IMR-90 (cell line): ENCODE measurements around the gene C14orf93. TPM values are rescaled to one million over a fixed set of nuclear protein-coding genes. Genes with fewer than 3 reads are reported as not detected.

Experiments
- ATAC-seq: fragments of 200-7000 bp; cut with Tn5 transposase; 2 replicates; pipeline ENCODE4 v1.9.1; 2020; ENCODE audit warnings: low read depth, mild to moderate bottlenecking, moderate library complexity
- BruUV-seq: library from RNA; stranded (reverse); fragments of 400-500 nt; replicated peaks from 2 replicates; lab custom pipeline; 2021; lab: Mats Ljungman, UMichigan
- CTCF ChIA-PET: fragments of 300-600 bp; formaldehyde crosslinking; extraction: SDS; loops from one replicate; lab custom pipeline; 2021; ENCODE audit warnings: antibody characterized with exemption; lab: Yijun Ruan, JAX
- POLR2A ChIA-PET: fragments of 300-600 bp; sonication (Branson Sonifier 250); formaldehyde crosslinking; loops from one replicate; lab custom pipeline; 2022; ENCODE audit warnings: antibody characterized with exemption; ENCODE audit not compliant: unreplicated experiment; lab: Charles Lee
- DNase-seq: peaks from one replicate; pipeline ENCODE4 v3.0.0; 2013
- H2AFZ ChIP-seq: replicated peaks from 2 replicates; pipeline ENCODE3; 2013; ENCODE audit warnings: low read length, mild to moderate bottlenecking; ENCODE audit not compliant: poor library complexity
- H2AK5ac ChIP-seq: 2 replicates; pipeline ENCODE4 v1.6.1; 2013; ENCODE audit warnings: low read depth, low read length, inconsistent platforms
- H2AK9ac ChIP-seq: replicated peaks from 2 replicates; pipeline ENCODE3; 2013; ENCODE audit warnings: mild to moderate bottlenecking, low read depth, low read length, moderate library complexity; ENCODE audit not compliant: poor library complexity
- H2BK120ac ChIP-seq: 2 replicates; pipeline ENCODE4 v1.6.1; 2013; ENCODE audit warnings: low read depth, low read length, inconsistent platforms
- H2BK15ac ChIP-seq: 3 replicates; pipeline ENCODE4 v1.6.1; 2013; ENCODE audit warnings: low read depth, low read length, inconsistent platforms
- H2BK20ac ChIP-seq: 2 replicates; pipeline ENCODE4 v1.6.1; 2013; ENCODE audit warnings: low read depth, mild to moderate bottlenecking, inconsistent platforms, low read length, moderate library complexity
- H2BK5ac ChIP-seq: 2 replicates; pipeline ENCODE4 v1.6.1; 2013; ENCODE audit warnings: mild to moderate bottlenecking, low read depth, low read length, inconsistent platforms; ENCODE audit not compliant: poor library complexity, severe bottlenecking
- H3K14ac ChIP-seq: replicated peaks from 2 replicates; pipeline ENCODE4 v1.6.1; 2013; ENCODE audit warnings: low read depth, low read length, inconsistent platforms
- H3K18ac ChIP-seq: 2 replicates; pipeline ENCODE4 v1.6.1; 2013; ENCODE audit warnings: low read depth, low read length, control low read depth
- H3K23ac ChIP-seq: 2 replicates; pipeline ENCODE4 v1.6.1; 2013; ENCODE audit warnings: low read depth, low read length, inconsistent platforms
- H3K27ac ChIP-seq: 2 replicates; pipeline ENCODE4 v1.5.1; 2013; ENCODE audit warnings: mild to moderate bottlenecking, control low read depth, low read length; ENCODE audit not compliant: insufficient read depth
- H3K27me3 ChIP-seq: 2 replicates; pipeline ENCODE4 v1.6.1; 2013; ENCODE audit warnings: low read length; ENCODE audit not compliant: control insufficient read depth, insufficient read depth
- H3K36me3 ChIP-seq: 2 replicates; pipeline ENCODE4 v1.6.1; 2013; ENCODE audit warnings: low read length, mixed read lengths; ENCODE audit not compliant: control insufficient read depth, insufficient read depth
- H3K4ac ChIP-seq: 2 replicates; pipeline ENCODE4 v1.6.1; 2013; ENCODE audit warnings: low read depth, low read length, inconsistent platforms
- H3K4me1 ChIP-seq: 2 replicates; pipeline ENCODE4 v1.6.1; 2013; ENCODE audit warnings: low read length, mixed read lengths; ENCODE audit not compliant: control insufficient read depth, insufficient read depth
- H3K4me2 ChIP-seq: 2 replicates; pipeline ENCODE4 v1.6.1; 2013; ENCODE audit warnings: low read depth, mild to moderate bottlenecking, control low read depth, low read length, moderate library complexity
- H3K4me3 ChIP-seq: 2 replicates; pipeline ENCODE4 v1.5.1; 2013; ENCODE audit warnings: low read depth, mild to moderate bottlenecking, control low read depth, low read length, moderate library complexity; ENCODE audit not compliant: insufficient read depth
- H3K56ac ChIP-seq: 2 replicates; pipeline ENCODE4 v1.6.1; 2013; ENCODE audit warnings: low read length, inconsistent platforms; ENCODE audit not compliant: insufficient read depth; ENCODE audit errors: extremely low read depth
- H3K79me1 ChIP-seq, 2 experiments: 2 replicates each; pipeline ENCODE4 v1.6.1; 2013; ENCODE audit warnings: low read length in 2 of 2, inconsistent platforms in 1 of 2, low read depth in 1 of 2
- H3K9ac ChIP-seq: 2 replicates; pipeline ENCODE4 v1.6.1; 2013; ENCODE audit warnings: low read depth, low read length, control low read depth
- H3K9me1 ChIP-seq: 2 replicates; pipeline ENCODE4 v1.6.1; 2013; ENCODE audit warnings: low read length, inconsistent platforms; ENCODE audit not compliant: insufficient read depth
- H3K9me3 ChIP-seq: 2 replicates; pipeline ENCODE4 v1.6.1; 2013; ENCODE audit warnings: low read length; ENCODE audit not compliant: control insufficient read depth, insufficient read depth
- H4K20me1 ChIP-seq: 2 replicates; pipeline ENCODE4 v1.6.1; 2013; ENCODE audit warnings: low read length, inconsistent platforms; ENCODE audit not compliant: insufficient read depth
- H4K5ac ChIP-seq: 2 replicates; pipeline ENCODE4 v1.6.1; 2013; ENCODE audit warnings: mild to moderate bottlenecking, low read depth, low read length, control low read depth
- H4K8ac ChIP-seq, 2 experiments: 2 replicates each; pipeline ENCODE4 v1.6.1; 2013; ENCODE audit warnings: low read depth in 2 of 2, low read length in 2 of 2, control low read depth in 1 of 2, inconsistent platforms in 1 of 2
- H4K91ac ChIP-seq: 2 replicates; pipeline ENCODE4 v1.6.1; 2013; ENCODE audit warnings: low read depth, low read length, inconsistent platforms; ENCODE audit not compliant: insufficient read depth
- BHLHE40 ChIP-seq: fragments of 150-350 bp; IDR thresholded peaks from 2 replicates; pipeline ENCODE4 v1.6.1; 2016; ENCODE audit warnings: mild to moderate bottlenecking, low read depth, low read length
- CEBPB ChIP-seq: IDR thresholded peaks from 2 replicates; pipeline ENCODE4 v1.6.1; 2012; ENCODE audit warnings: low read depth, low read length, improper control_type of control experiment
- CHD1 ChIP-seq: IDR thresholded peaks from 2 replicates; pipeline ENCODE4 v1.6.1; 2012; ENCODE audit warnings: low read depth, low read length, improper control_type of control experiment
- CTCF ChIP-seq: conservative IDR thresholded peaks from 2 replicates; pipeline ENCODE4 v1.5.1; 2012; ENCODE audit warnings: mild to moderate bottlenecking, low read depth, low read length, improper control_type of control experiment
- ELK1 ChIP-seq: fragments of 150-350 bp; IDR thresholded peaks from 2 replicates; pipeline ENCODE4 v1.6.1; 2016; ENCODE audit warnings: low read depth, mild to moderate bottlenecking, low read length, moderate library complexity, borderline replicate concordance
- FOS ChIP-seq: fragments of 150-350 bp; IDR thresholded peaks from 2 replicates; pipeline ENCODE4 v1.6.1; 2016; ENCODE audit warnings: low read depth, low read length
- MAFK ChIP-seq: IDR thresholded peaks from 2 replicates; pipeline ENCODE4 v1.6.1; 2012; ENCODE audit warnings: low read depth, low read length, improper control_type of control experiment
- MAZ ChIP-seq: IDR thresholded peaks from 2 replicates; pipeline ENCODE4 v1.6.1; 2012; ENCODE audit warnings: low read depth, mild to moderate bottlenecking, low read length, improper control_type of control experiment, moderate library complexity, borderline replicate concordance
- MXI1 ChIP-seq: IDR thresholded peaks from 2 replicates; pipeline ENCODE4 v1.6.1; 2012; ENCODE audit warnings: low read depth, mild to moderate bottlenecking, low read length, moderate library complexity, borderline replicate concordance
- POLR2A ChIP-seq: IDR thresholded peaks from 2 replicates; pipeline ENCODE4 v1.6.1; 2012; ENCODE audit warnings: mild to moderate bottlenecking, low read depth, low read length
- RAD21 ChIP-seq: IDR thresholded peaks from 2 replicates; pipeline ENCODE4 v1.6.1; 2012; ENCODE audit warnings: low read length, improper control_type of control experiment
- RCOR1 ChIP-seq: IDR thresholded peaks from 2 replicates; pipeline ENCODE4 v1.6.1; 2012; ENCODE audit warnings: mild to moderate bottlenecking, low read length, improper control_type of control experiment; ENCODE audit not compliant: insufficient replicate concordance
- RFX5 ChIP-seq: IDR thresholded peaks from 2 replicates; pipeline ENCODE4 v1.8.0; 2012; ENCODE audit warnings: low read depth, mild to moderate bottlenecking, low read length, moderate library complexity
- SMC3 ChIP-seq: fragments of 150-350 bp; IDR thresholded peaks from 2 replicates; pipeline ENCODE4 v1.6.1; 2016; ENCODE audit warnings: low read depth, mild to moderate bottlenecking, antibody characterized with exemption, low read length, moderate library complexity
- USF2 ChIP-seq: fragments of 150-350 bp; IDR thresholded peaks from 2 replicates; pipeline ENCODE4 v1.6.1; 2017; ENCODE audit warnings: mild to moderate bottlenecking, antibody characterized with exemption, low read length, low read depth
- WGBS, 2 experiments: methylation state at CpG; one replicate each; pipeline versions ENCODE4 v1.1.5 to v1.1.7; 2013; ENCODE audit warnings: missing lambda C conversion rate in 2 of 2; ENCODE audit not compliant: insufficient read length in 1 of 2; ENCODE audit errors: extremely low coverage in 2 of 2; 5-methylcytosine and 5-hydroxymethylcytosine counted together
- dilution Hi-C: fragments of 300-500 bp; cut with HindIII; formaldehyde crosslinking; loops from one replicate; pipeline ENCODE4 v1.14.3; 2018; ENCODE audit warnings: low sequenced_read_pairs; ENCODE audit not compliant: unreplicated experiment
- in situ Hi-C: fragments of 300-500 bp; cut with MboI; formaldehyde crosslinking; loops from 3 replicates; pipeline ENCODE4 v1.14.3; 2019; ENCODE audit warnings: low sequenced_read_pairs, inconsistent platforms, mixed read lengths
- intact Hi-C: fragments of 100-400 bp; cut with micrococcal nuclease; formaldehyde crosslinking; loops from 2 replicates; pipeline ENCODE4 v1.10.0; 2022
- polyA plus RNA-seq, 3 experiments: library from polyadenylated mRNA; depleted of rRNA; stranded (reverse); fragments of >200 nt; gene quantifications; 2 replicates each; pipeline ENCODE4 v1.2.3, GENCODE V29; 2012; ENCODE audit warnings: low replicate concordance in 1 of 3
- total RNA-seq: library from RNA; depleted of rRNA; stranded (reverse); fragments of >200 nt; gene quantifications from 2 replicates; pipeline ENCODE4 v1.2.3, GENCODE V29; 2012

Gene C14orf93
- total and polyA plus RNA-seq, 2 of the 4 experiments (the other 2 are of a cell fraction): 5.4 to 5.7 TPM

- TF ChIP-seq MAFK: no peak
- no peak for TF ChIP-seq MAZ
- no peak for TF ChIP-seq RCOR1
- TF ChIP-seq MXI1: no peak
- no peak for TF ChIP-seq RFX5
- no peak for TF ChIP-seq BHLHE40
- no peak for TF ChIP-seq USF2
- TF ChIP-seq ELK1: no peak
- TF ChIP-seq FOS: no peak
- no peak for TF ChIP-seq SMC3
- TF ChIP-seq RAD21: no peak
- TF ChIP-seq CEBPB: no peak
- TF ChIP-seq POLR2A: no peak
- no peak for TF ChIP-seq CHD1
- no peak for TF ChIP-seq CTCF
- no peak overlapping the region for H3K4ac ChIP-seq
- no peaks in the 10 kb centered on the region for H3K9me3 ChIP-seq
- ChIA-PET CTCF (interaction anchor here (1.1 kb wide), 1 partner anchor 44 kb away, joined by 3 read pairs; no protein-coding TSS in a partner anchor), POLR2A (interaction anchor here (0.6 to 0.7 kb wide), 2 partner anchors 26 to 29 kb away, joined by 3 read pairs; no protein-coding TSS in a partner anchor)
- H2AK9ac ChIP-seq: no peak overlapping the region
- 70% methylated on average over 2 of the region's 7 CpGs; no CpG with 5 or more reads in 1 of the 2 experiments for WGBS, 2 experiments
- peaks cover 11% of the 10 kb centered on the region for H3K4me1 ChIP-seq
- H3K23ac ChIP-seq: no peak overlapping the region
- H2BK20ac ChIP-seq: no peak overlapping the region
- dilution Hi-C loops: no loop called here
- H4K20me1 ChIP-seq: peaks cover 15% of the 10 kb centered on the region
- no TSS peak for BruUV-seq
- peaks cover 14 to 23% of the 10 kb centered on the region in 2 experiments; a peak in 3 of 4 replicates for H3K79me1 ChIP-seq
- H3K27me3 ChIP-seq: no peaks in the 10 kb centered on the region
- no peak for DNase-seq
- no peak overlapping the region for H3K9ac ChIP-seq
- H3K4me3 ChIP-seq: no peak overlapping the region
- no peak for ATAC-seq
- peaks cover 19% of the 10 kb centered on the region for H3K36me3 ChIP-seq
- intact Hi-C loops: no loop called here
- H3K56ac ChIP-seq: no peak overlapping the region
- H4K5ac ChIP-seq: no peak overlapping the region
- no peak overlapping the region for H3K27ac ChIP-seq
- no peak overlapping the region for H2AK5ac ChIP-seq
- H3K18ac ChIP-seq: no peak overlapping the region
- in situ Hi-C loops: no loop called here
- no peak overlapping the region for H2BK120ac ChIP-seq
- no peak overlapping the region for H2BK15ac ChIP-seq
- H3K4me2 ChIP-seq: no peak overlapping the region
- peaks cover 9% of the 10 kb centered on the region for H3K9me1 ChIP-seq
- H3K14ac ChIP-seq: no peak overlapping the region
- H2BK5ac ChIP-seq: no peak overlapping the region
- no peak overlapping the region for H4K91ac ChIP-seq
- H4K8ac ChIP-seq: no peak overlapping the region
- no peak overlapping the region for H2AFZ ChIP-seq
Measured at GRCh38 chr14:23024612-23025075, 14.7 kb upstream of the C14orf93 start.
